Stimulated activated naive CD4-positive, alpha-beta T cell treated with Interleukin-2 at 50 U/mL for 16 hours (primary cell): ENCODE results near the gene MTARC1.

Experiments
- DNase-seq: peaks from one replicate; lab custom pipeline; 2025; lab: John Stamatoyannopoulos, UW

MTARC1 gene

GRCh38 chr1:220786337-220787068 lies at the start of gene MTARC1:
TSS of gene MTARC1 (plus strand) at chr1:220786913. CDS start at chr1:220786945, 32 bp downstream.
- no peak for DNase-seq

DNA sequence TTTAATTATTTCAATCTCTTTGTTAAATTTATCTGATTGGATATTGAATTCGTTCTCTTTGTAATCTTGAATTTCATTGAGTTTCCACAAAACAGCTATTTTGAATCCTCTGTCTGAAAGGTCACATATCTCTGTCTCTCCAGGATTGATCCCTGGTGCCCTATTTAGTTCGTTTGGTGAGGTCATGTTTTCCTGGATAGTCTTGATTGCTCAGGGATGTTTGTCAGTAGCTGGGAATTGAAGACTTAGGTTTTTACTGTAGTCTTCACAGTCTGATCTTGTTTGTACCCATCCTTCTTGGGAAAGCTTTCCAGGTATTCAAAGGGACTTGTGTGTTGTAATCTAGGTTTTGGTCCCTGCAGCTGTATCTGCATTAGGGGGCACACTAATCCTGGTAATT lies 45.4 kb upstream of the MTARC1 start:
- DNase-seq, result no peak

DNA sequence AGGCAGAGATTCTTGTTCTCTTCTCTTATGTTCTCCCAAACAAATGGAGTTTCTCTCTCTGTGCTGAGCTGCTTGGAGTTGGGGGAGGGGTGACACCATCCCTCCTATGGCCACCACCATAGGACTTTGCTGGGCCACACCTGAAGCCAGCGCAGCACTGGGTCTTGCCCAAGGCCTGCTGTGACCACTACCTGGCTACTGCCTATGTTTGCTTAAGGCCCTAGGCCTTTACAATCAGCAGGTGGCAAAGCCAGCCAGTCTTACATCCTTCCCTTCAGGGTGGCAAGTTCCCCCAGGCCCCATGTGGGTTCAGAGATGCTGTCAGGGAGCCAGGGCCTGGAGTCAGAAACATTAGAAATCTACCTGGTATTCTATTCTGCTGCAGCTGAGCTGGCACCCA lies 44.9 kb upstream of the MTARC1 start:
- DNase-seq, result no peak

GRCh38 chr1:220742520-220742919 lies 44.2 kb upstream of the MTARC1 start:
- no peak for DNase-seq

- DNase-seq, result no peak
Observed at GRCh38 chr1:220746851-220747250, 39.9 kb upstream of the MTARC1 start.

- DNase-seq, result no peak
Observed at GRCh38 chr1:220747437-220748088, 39.1 kb upstream of the MTARC1 start.

- no peak for DNase-seq
Observed at GRCh38 chr1:220748089-220748934, 38.4 kb upstream of the MTARC1 start, which contains the start of gene MTARC2. TSS of gene MTARC2 (plus strand) at chr1:220748322. CDS start at chr1:220748532, 210 bp downstream.

DNA sequence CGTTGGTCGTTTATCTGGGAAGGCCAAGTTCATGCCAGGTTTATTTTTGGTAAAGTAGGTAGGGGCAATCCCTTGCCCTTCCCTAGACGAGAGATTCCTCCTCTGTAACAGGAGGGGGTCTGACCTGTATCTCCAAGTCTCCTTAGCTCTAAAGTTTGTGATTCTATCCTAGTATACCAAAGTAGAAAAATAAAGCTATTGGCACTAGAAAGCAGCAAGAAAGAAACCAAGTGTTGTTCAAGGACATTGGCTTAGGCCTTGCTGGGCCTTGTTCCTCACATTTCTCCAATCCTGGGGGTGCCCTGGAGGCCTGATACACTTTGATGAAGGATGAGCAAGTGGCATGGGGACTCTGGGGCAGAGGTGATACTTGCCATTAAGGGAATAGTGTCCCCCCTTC lies 37.8 kb upstream of the MTARC1 start:
- DNase-seq, result no peak

GRCh38 chr1:220750131-220750515 lies 36.6 kb upstream of the MTARC1 start:
- no peak for DNase-seq

DNA sequence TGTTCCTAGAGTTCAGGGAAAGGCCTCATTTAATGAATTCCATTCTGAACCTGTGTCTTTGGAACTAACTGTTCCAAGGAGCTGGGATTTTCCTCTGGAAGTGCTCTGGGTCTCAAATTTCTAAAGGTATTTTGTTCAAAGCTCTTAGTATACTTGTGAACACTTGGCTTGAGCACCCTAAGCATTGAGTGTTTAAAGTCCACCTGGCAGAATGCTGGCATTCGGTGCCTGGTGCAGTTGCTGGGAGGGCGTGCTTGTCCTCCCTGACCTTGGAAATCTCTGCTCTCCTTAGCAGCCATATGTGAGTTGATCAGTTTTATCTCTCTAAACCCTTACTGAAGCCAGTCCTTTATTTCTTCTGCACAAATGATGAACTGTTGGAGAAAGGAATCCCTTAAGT lies 35.6 kb upstream of the MTARC1 start:
- no peak for DNase-seq

GRCh38 chr1:220754212-220754917 lies 32.3 kb upstream of the MTARC1 start:
- DNase-seq, result no peak

- DNase-seq, result no peak
Observed at GRCh38 chr1:220754918-220755295, 31.8 kb upstream of the MTARC1 start.

DNA sequence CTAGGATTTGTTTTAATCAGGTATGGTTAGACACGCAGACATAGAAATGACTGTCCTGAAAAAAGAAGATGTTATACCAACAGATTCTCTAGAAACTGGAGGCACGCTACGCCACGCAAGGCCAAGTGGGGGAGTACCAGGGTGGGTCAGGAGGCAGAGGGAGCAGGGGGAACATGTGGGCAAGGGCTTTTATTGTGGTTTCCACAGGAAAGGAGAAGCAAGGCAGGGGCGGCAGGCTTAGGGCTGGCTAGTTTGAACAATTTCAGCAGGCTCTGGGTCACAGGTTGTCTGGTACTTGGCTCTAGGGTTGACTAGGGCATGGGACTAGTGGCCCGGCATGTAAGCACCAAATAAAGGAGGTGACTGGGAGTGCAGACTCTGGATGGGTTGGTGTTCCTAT lies 31.4 kb upstream of the MTARC1 start:
- DNase-seq, result no peak

DNA sequence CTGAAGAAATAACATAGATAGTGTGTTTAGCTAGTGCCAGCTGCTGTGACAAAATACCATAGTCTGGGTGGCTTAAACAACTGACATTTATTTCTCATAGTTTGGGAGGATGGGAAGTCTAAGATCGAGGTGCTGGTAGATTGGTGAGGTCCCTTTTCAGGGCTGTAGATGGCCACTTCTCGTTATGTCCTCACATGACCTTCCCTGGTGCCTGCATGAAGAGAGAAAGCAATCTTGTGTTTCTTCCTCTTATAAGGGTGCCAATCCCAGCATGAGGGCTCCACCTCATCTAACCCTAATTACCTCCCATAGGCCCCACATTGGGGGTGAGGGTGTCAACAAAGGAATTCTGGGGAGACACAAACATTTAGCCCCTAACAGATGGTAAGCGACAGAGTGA lies 29.3 kb upstream of the MTARC1 start:
- DNase-seq, result no peak

GRCh38 chr1:220759147-220759546 lies 27.6 kb upstream of the MTARC1 start:
- no peak for DNase-seq

GRCh38 chr1:220761688-220762427 lies 24.9 kb upstream of the MTARC1 start:
- DNase-seq, result no peak

- DNase-seq, result no peak
Observed at GRCh38 chr1:220764757-220765156, 22.0 kb upstream of the MTARC1 start.

- DNase-seq, result no peak
Observed at GRCh38 chr1:220767312-220768125, 19.2 kb upstream of the MTARC1 start.

DNA sequence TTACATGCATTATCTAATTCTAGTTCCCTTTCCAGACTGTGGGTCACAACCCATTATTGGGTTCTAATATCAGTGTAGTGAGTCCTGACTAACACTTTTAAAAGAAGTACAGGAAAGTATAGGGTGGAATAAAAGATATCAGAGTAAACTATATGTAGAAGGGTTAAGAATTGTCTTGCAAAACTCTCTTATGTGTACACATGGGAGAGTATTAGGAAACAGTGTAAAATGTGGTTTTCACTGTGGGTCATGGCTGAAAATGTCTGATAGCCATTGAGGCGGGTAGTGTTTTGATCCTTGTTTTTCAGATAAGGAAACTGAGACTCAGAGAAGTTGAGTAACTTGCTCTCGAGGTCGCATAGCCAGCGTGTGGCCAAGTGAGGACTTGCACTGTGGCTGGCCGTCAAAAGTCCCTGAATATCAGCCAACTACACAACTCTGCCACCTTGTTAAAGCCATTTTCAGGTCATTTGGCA lies 18.5 kb upstream of the MTARC1 start:
- no peak for DNase-seq

DNA sequence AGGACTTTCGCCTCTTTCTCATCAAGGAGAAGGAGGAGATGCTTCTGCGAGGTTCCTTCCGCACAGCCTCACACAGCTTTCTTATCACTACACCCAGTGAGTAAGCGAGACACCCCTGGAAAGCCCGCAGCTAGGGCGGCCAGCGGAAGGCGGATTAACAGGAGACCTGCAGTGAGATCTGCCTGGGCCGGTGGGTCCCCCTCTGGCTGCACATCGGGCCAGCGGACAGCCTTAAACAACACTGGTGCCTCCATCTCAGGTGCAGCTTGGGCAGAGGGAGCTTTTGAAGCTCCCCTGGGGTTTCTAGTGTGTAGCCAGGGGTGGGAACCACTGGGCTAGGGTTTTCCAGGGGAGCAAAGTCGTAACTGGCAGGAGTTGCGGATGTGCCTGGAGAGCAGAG lies 17.5 kb upstream of the MTARC1 start:
- no peak for DNase-seq
